Caki2 (cell line): ENCODE measurements around the gene MRPL23. TPM values are rescaled to one million over a fixed set of nuclear protein-coding genes. Genes with fewer than 3 reads are reported as not detected.
"Not testable (repeated sequence)": the region's sequence is repeated elsewhere in the genome, so short reads cannot be mapped to it uniquely, and the experiment has no call there.

Experiments
- DNase-seq: peaks from one replicate; pipeline ENCODE4 v3.0.0-alpha.2; 2015; ENCODE audit warnings: low read depth
- in situ Hi-C: cut with HindIII; loops from 2 replicates; pipeline ENCODE4 v1.10.0; 2016; ENCODE audit warnings: low sequenced_read_pairs, low pct_unique_long_range_greater_than_20kb, mixed read lengths
- total RNA-seq: library from RNA; depleted of rRNA; stranded (reverse); fragments of >200 nt; shearing (Covaris generic); gene quantifications from 2 replicates; pipeline ENCODE4 v1.2.3, GENCODE V29; 2014; ENCODE audit warnings: low replicate concordance

The MRPL23 gene
- total RNA-seq, 1 experiment from 2014 or later: 211 TPM

GRCh38 chr11:1930462-1930830 lies 16.7 kb upstream of the MRPL23 start:
- no peak for DNase-seq
- in situ Hi-C loops: no loop called here

GRCh38 chr11:1931341-1932104 lies 15.6 kb upstream of the MRPL23 start:
- in situ Hi-C loops: no loop called here

GRCh38 chr11:1932105-1932480 lies 15.0 kb upstream of the MRPL23 start:
- DNase-seq: no peak
- in situ Hi-C loops: no loop called here

More at GRCh38 chr11:1931341-1932104, 15.6 kb upstream of the MRPL23 start:
- no peak for DNase-seq

- in situ Hi-C loops: no loop called here
- DNase-seq: no peak
These were observed 14.5 kb upstream of the MRPL23 start for GRCh38 chr11:1932681-1933080.

GRCh38 chr11:1933416-1934334 lies 13.5 kb upstream of the MRPL23 start:
- DNase-seq: no peak
- in situ Hi-C loops: no loop called here

GRCh38 chr11:1934335-1935155 lies 12.6 kb upstream of the MRPL23 start:
- in situ Hi-C loops: no loop called here
- DNase-seq: no peak

- in situ Hi-C loops: no loop called here
- no peak for DNase-seq
These were observed 11.7 kb upstream of the MRPL23 start for GRCh38 chr11:1935156-1936071.

GRCh38 chr11:1936072-1936780 lies 10.9 kb upstream of the MRPL23 start:
- in situ Hi-C loops: no loop called here
- no peak for DNase-seq

- no peak for DNase-seq
- in situ Hi-C loops: no loop called here
These were observed 10.1 kb upstream of the MRPL23 start for GRCh38 chr11:1936781-1937615.

GRCh38 chr11:1937616-1938342 lies 9.4 kb upstream of the MRPL23 start:
- no peak for DNase-seq
- in situ Hi-C loops: no loop called here

- no peak for DNase-seq
- in situ Hi-C loops: no loop called here
These were observed 8.7 kb upstream of the MRPL23 start for GRCh38 chr11:1938343-1939005.

- no peak for DNase-seq
- in situ Hi-C loops: no loop called here
These were observed 8.0 kb upstream of the MRPL23 start for GRCh38 chr11:1939006-1939625.

GRCh38 chr11:1939788-1940187 lies 7.3 kb upstream of the MRPL23 start:
- in situ Hi-C loops, DNase-seq: not testable (repeated sequence)

GRCh38 chr11:1942558-1943260 lies 4.4 kb upstream of the MRPL23 start:
- in situ Hi-C loops: no loop called here
- DNase-seq: no peak
